Kidney glomerular epithelial cell (primary cell): ENCODE data around the gene CAMKK2.
"Not testable (repeated sequence)": the region's sequence is repeated elsewhere in the genome, so short reads cannot be mapped to it uniquely, and the experiment has no call there.

ENCODE experiments used
- DNase-seq: peaks from one replicate; lab custom pipeline; 2025; lab: John Stamatoyannopoulos, UW

CAMKK2 gene

DNA sequence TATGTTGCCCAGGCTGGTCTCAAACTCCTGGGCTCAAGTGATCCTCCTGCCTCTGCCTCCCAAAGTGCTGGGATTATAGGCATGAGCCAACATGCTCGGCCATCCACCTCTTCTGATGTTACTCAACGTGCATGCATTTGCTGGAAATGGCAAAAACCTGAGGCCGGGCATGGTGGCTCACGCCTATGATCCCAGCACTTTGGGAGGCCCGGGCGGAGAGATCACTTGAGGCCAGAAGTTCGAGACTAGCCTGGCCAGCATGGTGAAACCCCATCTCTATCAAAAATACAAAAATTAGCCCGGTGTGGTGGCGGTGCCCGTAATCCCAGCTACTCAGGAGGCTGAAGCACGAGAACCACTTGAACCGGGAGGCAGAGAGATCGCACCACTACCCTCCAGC is 1.9 kb upstream of the CAMKK2 start:
- DNase-seq = not testable (repeated sequence)

DNA sequence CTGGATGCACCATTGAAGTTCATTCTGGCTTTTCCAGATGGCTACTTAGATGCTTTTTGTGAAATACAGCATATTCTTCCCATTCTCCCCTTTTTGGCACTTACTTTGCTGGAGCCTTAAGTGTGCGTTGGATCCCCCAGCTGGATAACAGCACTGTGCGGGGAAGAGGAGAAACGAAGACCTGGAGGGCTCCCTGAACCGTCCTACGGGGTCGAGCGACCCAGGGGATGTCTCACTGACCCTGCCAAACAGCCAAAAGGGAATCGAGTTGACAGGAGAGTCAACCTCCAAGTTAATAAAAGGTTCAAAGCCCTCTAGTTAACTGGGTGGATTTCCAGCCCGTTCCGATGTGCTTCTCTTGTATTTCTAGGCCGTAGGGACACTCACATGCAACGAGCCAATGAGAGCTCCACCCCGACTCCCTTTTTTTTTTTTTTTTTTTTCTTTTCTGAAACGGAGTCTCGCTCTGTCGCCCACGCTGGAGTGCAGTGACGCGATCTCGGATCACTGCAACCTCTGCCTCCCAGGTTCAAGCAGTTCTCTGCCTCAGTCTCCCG is 1.0 kb upstream of the CAMKK2 start:
- DNase-seq = peak; percentile 57

DNA sequence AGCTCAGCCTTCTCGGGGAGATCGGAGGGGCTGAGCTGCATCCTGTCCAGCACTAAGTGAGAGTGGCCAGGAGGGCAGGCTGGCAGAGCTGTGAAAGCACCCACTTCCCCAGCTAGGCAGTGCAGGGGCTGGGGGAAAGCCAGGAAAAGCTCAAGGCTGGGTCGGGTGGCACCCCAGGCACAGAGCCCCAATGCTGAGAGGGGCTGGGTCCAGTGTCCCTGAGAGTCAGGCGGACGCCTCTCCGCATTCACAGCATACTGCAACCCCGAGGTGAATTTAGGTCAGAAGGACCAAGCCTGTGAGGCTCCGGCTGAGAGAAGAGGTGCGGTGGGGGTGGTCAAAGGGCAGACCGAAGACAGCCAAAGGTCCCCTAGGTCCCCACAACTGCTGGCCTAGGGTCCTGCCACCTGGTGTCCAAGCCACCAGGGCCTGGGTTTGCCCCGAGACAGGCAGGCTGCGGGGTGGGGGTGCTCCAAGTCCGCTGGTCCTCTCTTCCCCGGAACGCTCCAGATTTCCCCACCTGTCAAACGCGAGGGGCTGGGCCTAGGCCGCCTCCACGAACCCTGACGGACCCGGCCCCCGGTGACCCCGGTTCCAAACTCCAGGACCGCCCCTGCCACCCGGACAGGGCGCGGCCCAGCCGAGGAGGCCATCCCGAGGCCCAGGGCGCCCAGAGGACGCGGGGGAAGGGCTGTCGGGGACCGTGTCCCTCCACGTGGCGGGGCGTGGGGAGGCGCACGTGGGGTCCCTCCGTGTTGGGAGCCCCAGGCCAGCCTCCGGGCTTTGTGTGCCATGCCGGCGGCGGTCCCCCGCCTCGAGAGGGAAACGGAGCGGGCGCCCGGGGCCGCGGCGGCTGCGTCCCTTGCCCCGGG is 527 bp downstream of the CAMKK2 start:
- DNase-seq = no peak

DNA sequence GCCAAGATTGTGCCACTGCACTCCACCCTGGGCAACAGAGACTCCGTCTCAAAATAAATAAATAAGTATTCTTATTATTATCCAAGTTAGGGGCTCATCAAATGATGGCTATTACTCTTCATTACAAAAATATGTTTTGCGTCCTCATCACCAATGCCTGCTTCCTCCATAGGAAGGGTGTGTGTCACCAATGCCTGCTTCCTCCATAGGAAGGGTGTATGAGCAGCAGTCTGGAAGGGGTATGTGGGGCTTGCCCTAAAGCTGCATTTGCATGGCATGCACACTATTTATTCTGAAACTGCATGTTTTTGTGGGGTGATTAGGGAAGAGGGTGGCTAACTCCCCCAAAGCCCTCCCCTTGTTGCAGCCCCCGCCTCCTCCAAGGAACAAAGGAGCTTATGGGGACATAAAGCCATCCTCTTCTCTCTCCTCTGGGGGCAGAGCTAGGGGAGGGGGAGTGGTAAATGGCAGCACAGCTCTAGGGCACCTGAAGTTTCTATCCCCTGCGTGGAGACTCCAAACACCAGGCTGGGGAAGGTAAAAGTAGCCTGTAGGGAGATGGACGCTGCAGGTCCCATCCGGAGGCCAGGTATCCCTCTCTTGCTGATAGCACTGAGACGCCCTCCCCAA is 1.3 kb downstream of the CAMKK2 start:
- DNase-seq = peak; percentile 6

DNA sequence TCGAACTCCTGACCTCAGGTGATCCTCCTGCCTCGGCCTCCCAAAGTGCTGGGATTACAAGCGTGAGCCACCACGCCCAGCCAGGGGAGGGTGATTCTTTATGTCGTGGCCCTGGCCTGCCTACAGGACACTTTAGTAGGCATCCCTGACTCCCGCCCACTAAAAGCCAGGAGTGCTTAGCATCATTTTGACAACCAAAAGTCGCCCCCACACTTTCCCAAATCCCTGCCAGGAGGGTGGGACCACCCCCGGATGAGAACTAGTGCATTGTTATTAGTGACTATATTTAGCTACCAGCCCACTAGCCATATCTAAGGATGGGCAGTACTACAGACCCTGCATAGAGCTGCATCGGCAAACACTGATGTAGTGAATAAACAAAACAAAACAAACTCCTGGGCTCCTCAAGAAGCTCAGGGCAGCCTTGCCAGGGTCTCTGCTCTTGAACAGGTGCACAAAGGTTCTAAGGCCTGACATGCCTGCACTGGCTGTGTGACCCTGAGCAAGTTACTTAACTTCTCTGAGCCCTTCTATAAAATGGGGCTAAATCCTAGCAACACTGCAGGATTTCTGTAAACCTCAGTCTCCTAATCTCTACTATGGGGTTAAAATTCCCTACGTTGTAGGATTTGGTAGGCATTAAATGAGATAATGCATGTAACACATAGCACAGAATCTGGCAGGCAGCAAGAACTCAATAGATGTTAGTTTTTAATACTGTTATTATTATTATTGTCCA is 2.2 kb downstream of the CAMKK2 start:
- DNase-seq = no peak

DNA sequence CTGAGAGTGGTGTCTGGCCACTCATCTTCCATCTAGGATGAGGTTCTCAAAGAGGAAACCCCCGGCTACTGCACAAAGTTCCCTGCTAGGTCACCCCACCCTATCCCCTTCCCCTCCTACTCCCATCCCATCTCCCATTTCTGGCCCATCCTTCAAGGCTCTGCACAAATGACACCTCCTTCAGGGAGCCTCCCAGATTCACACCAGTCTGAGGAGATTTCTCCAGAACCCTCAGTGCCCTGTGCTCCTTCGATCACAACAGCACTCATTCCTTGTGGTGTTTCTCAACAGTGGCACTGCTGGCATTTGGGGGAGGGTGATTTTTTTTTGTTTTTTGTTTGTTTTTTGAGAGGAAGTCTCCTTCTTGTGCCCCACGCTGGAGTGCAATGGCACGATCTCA is 2.9 kb downstream of the CAMKK2 start:
- DNase-seq = no peak

DNA sequence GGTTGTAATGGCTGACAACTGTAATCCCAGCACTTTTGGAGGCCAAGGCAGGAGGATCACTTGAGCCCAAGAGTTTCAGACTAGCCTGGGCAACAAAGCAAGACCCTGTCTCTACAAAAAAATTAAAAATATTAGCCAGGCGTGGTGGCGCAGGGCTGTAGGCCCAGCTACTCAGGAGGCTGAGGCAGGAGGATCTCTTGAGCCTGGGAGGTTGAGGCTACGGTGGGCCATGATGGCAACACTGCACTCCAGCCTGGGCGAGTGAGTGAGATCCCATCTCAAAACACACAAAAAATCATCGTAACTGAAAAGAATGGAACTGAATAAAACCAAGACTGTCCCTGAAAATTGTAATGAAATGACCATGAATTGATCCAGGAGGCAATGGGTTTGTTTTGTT is 6.1 kb downstream of the CAMKK2 start:
- no peak for DNase-seq

DNA sequence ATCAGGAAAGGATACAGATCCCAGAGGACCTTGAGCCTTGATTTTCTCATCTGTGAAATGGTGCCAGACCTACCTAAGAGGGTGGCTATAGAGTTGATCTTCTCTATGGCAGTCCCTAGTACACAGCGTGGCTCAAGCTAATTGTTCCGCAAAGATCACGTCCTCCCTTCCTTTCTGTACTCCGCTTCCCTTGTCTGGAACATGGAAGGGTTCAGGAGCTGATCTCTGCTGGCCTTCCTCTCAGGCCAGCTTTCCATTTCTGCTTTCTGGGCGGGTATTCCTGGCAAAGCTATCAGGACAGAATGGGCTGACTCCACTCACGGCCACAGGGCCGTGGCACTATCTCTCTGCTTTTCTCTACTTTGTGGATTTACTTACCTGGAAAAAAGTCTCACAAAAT is 6.5 kb downstream of the CAMKK2 start:
- no peak for DNase-seq

DNA sequence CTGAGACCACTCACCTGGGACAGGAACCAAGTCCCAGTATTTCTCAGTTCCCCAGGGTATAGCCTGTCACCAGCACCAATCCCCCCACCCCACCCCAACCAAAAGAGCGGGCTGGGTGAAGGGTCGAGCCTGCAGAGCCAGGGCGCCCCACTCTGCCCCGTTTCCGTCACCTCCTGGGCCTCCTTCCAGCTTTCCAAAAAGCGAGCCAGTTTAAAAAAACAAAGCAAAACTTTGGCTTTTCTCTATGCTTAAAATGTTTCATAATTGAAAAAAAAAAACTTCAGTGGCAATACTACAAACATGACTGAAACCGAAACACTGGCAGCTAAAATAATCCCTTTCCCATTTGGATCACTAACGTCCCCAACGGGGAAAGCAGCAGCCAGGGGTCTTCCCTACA is 7.5 kb downstream of the CAMKK2 start:
- DNase-seq = no peak

DNA sequence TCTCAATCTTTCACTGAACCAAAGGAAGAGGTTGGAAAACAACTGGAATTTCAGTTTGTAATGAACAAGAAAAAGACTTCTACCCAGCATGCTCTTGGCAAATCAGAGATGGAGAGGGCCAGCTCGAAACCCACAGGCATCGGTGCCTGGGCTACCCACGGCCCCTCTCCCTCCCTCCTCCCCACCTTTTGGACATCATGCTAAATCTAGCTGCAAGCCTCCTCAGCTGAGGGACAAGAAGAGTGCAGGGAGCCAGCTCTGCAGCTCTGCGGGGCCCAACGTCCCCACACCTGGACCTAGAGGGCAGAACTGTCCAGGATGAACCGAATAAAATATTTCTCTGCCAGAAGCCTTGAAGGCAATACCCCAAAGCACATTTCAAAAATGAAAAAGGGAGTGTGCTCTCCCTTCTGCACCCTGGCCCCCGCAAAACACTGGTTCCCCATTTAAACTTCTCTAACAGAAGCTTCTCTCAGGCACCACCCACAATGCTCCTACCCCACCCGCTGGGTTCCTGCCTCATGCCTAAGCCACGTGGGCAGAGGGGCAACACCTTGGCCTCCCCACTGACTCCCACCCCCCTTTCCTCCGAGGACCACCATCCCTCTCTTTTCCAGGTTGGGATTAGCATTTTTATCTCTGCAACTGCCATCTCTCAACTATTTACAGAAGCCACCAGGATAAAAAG is 8.2 kb downstream of the CAMKK2 start:
- DNase-seq = no peak

DNA sequence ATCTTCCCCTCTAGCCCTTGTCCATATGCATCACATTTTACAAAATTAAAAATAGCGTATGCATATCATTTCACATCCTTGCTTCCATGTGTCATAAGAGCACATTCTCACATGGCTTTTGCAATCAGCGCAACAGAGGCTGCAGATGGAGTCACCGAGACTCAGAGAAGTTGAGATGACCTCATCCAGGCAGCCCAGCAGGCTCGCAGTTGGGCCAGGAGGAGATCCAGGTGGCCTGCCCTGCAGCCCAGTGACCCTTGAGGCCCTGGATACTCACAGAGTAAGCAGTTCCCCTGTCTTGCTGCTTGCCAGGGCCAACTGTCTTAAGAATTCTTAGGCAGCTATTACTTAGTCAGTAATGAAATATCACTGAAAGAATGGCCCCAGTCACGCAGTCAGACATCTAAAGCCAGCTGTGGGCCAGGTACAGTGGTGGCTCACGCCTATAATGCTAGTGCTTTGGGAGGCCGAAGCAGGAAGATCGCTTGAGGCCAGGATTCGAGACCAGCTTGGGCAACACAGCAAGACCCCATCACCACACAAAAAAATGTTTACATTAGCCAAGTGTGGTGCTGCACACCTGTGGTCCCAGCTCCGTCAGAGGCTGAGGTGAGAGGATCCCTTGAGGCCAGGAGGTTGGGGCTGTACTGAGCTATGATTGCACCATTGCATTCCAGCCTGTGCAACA is 9.1 kb downstream of the CAMKK2 start:
- DNase-seq = no peak

DNA sequence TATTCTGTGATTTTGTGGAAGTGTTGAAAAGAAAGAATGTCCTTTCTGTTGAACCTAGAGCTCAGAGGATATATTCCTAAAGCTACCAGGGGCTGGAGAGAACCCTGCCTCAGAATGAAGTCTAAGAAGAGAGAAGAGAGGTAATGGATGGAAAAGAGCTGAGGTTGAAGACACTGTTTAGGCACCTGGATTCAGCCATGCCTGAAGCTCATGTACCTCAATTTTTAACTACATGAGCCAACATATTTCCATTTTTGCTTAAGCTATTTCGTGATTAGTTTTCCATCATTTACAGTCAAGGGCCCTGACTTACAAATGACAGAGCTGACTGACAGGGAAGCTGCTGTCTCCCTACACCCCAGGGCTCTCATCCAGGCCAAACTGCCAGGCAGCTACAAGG is 10.7 kb downstream of the CAMKK2 start:
- no peak for DNase-seq

DNA sequence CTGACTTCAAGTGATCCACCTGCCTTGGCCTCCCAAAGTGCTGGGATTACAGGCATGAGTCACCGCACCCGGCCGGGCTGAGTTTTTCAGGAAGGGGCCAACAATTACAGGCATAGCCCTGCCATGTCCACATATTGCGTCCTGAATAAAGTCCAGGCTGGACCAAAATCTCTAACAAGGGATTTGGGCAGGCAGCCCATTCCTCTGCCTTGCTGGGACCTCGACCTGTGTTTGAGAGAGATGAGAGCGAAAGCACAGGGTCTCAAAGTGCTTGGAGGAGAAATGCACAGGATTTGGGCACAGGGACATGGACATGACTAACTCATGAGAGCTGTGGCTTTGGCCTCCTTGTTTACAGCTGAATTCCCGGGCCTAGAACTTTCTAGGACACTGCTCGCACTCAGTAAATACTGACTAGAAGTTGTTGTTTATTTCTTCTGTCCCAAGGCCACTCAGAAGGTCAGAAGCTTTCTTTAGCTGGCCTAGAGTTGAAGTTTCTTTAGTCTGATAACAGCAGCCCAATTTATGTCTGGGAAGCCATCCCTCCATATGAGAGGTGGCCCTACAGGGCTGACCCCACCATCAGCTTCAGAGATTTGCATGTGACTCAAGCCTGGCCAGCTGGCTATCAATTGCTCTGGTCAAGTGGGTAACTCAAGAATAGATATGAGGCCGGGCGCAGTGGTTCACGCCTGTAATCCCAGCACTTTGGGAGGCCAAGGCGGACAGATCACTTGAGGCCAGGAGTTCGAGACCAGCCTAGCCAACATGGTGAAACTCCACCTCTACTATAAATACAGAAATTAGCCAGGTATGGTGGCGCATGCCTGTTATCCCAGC is 11.7 kb downstream of the CAMKK2 start:
- DNase-seq = no peak

DNA sequence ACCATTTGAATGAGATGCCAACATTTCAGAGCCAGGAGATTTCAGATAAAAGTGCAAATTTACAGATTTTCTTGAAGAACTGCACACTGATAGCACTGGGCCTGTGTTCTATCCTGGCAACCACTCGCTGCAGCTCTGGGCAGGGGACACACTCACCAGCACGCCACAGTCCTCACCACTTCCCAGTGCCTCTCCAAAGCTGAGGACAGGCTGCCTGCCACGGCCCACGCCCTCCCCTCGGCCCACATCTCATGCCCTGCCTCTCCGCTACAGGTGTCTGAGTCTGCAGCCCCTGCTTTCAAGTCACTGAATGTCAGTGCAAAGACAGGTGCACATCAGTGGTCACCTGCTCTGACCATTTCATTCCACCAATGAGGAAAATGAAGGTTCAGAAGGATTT is 12.7 kb downstream of the CAMKK2 start:
- DNase-seq = no peak

DNA sequence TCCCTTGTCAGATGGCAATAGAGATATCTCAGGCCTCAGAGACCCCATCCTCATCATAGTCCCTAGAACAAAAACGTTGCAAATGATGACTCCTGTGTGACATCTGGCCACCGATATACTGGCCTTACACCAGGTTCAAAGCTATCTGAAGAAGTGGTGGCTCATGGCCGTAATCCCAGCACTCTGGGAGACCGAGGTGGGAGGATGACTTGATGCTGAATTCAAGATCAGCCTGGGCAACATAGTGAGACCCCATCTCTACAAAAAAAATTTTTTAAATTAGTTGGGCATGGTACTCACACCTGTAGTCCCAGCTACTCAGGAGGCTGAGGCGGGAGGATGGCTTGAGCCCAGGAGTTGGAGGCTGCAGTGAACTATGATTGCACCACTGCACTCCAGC is 13.1 kb downstream of the CAMKK2 start:
- DNase-seq = no peak

DNA sequence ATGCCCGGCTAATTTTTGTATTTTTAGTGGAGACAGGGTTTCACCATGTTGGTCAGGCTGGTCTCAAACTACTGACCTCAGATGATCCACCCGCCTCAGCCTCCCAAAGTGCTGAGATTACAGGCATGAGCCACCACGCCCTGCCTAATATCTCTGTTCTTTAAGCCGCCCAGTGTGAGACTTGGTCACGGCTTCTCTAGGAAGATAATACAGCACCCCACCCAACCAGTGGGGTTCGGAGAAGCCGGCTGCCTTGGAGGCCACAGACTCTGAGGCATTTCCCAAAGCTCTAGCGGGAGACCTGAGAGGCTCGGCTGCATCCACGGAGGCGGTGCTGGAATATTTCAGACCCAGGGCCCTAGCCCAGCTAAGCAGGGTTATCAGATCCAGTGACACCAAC is 13.6 kb downstream of the CAMKK2 start:
- not testable (repeated sequence) for DNase-seq

DNA sequence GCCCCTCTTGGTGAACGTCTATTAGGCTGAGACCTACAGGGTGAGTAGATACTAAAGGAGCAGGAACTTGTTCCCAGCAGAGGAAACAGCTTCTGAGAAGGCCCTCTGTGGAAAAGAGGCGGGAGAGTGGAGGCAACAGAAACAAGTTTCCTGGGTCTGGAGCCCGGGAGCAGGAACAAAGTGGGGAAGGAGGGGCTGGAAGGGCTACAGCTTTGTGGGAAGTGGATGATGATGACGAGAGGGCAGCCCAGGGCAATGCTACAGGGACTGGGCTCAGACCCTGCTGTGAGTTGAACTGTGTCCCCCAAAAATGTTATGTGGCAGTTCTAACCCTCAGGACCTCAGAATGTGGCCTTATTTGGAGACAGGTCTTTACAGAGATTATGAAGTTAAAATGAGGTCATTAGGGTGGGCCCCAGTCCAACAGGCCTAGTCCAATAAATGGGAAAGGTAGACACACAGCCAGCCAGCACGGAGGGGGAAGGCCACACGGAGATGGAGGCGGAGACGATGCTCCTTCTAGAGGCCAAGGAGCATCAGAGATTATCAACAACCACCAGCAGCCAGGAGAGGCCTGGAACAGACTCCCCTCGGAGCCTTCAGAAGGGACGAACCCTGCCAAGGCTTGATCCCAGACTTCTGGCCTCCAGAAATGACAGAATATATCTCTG is 14.3 kb downstream of the CAMKK2 start:
- no peak for DNase-seq

DNA sequence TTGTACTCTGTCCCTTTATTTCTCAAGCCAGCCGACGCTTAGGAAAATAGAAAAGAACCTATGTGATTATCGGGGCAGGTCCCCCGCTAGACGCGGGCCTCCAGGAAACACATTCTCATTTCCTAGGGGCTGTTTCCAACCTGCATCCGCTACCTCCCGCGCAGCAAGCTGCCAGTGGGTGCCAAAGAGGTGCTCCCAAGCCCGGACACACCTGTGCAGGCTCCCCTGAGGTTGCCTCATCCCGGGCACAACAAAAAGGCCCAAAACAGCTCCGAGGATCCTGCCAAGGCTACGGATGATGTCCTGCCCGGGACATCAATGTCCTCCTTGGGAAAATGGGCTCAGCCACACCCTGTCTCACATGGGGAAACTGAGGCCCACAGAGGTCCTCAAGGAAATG is 15.4 kb downstream of the CAMKK2 start:
- not testable (repeated sequence) for DNase-seq

DNA sequence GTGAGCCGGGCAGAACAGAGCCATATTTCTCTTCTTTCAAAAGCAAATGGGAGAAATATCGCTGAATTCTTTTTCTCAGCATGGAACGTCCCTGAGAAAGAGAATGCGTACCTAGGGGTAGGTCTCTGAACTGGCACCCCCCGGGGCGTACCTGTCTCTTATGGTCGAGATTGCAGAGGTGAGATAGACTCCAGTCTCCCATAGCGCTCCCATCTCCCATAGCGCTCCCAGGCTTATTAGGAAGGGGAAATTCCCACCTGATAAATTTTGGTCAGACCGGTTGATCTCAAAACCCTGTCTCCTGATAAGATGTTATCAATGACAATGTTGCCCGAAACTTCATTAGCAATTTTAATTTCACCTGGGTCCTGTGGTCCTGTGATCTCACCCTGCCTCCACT is 16.0 kb downstream of the CAMKK2 start:
- not testable (repeated sequence) for DNase-seq

DNA sequence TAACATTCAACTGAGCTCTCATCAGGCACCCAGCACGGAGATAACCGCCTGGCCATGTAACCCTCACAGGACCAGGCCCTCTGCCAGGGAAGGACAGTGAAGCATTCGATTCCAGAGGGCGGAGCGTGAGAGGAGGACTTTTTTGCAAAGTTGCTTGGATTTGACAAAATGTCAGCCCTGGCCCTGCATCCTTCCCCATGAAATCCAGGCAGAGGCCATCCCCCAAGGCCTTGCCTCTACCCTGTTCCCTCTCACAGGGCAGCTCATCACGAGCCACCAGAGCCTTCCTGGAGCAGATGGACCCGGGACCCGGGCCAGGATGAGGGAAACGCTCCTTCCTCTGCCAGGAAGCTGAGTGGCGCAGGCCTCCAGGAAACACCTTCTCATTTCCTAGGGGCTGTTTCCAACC is 17.0 kb downstream of the CAMKK2 start:
- DNase-seq = no peak
